Calu3 (cell line): ENCODE measurements around the gene ATG101. TPM values are rescaled to one million over a fixed set of nuclear protein-coding genes. Genes with fewer than 3 reads are reported as not detected.

Experiments used
- BruUV-seq: library from RNA; stranded (reverse); fragments of 400-500 nt; replicated peaks from 2 replicates; lab custom pipeline; 2021; lab: Mats Ljungman, UMichigan
- CTCF ChIA-PET: fragments of 300-600 bp; sonication (Branson Sonifier 250); formaldehyde crosslinking; loops from one replicate; lab custom pipeline; 2022; ENCODE audit warnings: antibody characterized with exemption; lab: Charles Lee
- DNase-seq: peaks from one replicate; pipeline ENCODE4 v3.0.0; 2022
- H3K27ac Mint-ChIP-seq: one replicate; pipeline ENCODE4 v1.8.0; 2022; ENCODE audit warnings: mixed read lengths; ENCODE audit not compliant: unreplicated experiment
- H3K27me3 Mint-ChIP-seq: one replicate; pipeline ENCODE4 v1.8.0; 2022; ENCODE audit warnings: mixed read lengths; ENCODE audit not compliant: unreplicated experiment
- H3K36me3 Mint-ChIP-seq: one replicate; pipeline ENCODE4 v1.8.0; 2022; ENCODE audit warnings: mild to moderate bottlenecking, moderate library complexity, mixed read lengths; ENCODE audit not compliant: insufficient read depth, unreplicated experiment
- H3K4me1 Mint-ChIP-seq: one replicate; pipeline ENCODE4 v1.8.0; 2022; ENCODE audit warnings: mild to moderate bottlenecking, low read depth, mixed read lengths; ENCODE audit not compliant: unreplicated experiment
- H3K4me3 Mint-ChIP-seq: one replicate; pipeline ENCODE4 v1.8.0; 2022; ENCODE audit warnings: mild to moderate bottlenecking, low read depth, moderate library complexity, mixed read lengths; ENCODE audit not compliant: unreplicated experiment
- H3K9me3 Mint-ChIP-seq: one replicate; pipeline ENCODE4 v1.8.0; 2022; ENCODE audit warnings: low read depth, mixed read lengths; ENCODE audit not compliant: unreplicated experiment
- intact Hi-C: fragments of 100-400 bp; cut with micrococcal nuclease; formaldehyde crosslinking; loops from one replicate; pipeline ENCODE4 v1.10.0; 2022; ENCODE audit not compliant: unreplicated experiment
- total RNA-seq: library from RNA; stranded (reverse); gene quantifications from 2 replicates; pipeline ENCODE4 v1.2.3, GENCODE V29; 2022
- TF ChIP-seq, protein P1 (sequence below): fragments of 200-600 bp; IDR thresholded peaks from one replicate; pipeline ENCODE4 v1.8.0; 2022; ENCODE audit warnings: antibody characterized with exemption; ENCODE audit not compliant: unreplicated experiment

Gene ATG101
- total RNA-seq, 1 experiment from 2014 or later, result 32.8 TPM

DNA sequence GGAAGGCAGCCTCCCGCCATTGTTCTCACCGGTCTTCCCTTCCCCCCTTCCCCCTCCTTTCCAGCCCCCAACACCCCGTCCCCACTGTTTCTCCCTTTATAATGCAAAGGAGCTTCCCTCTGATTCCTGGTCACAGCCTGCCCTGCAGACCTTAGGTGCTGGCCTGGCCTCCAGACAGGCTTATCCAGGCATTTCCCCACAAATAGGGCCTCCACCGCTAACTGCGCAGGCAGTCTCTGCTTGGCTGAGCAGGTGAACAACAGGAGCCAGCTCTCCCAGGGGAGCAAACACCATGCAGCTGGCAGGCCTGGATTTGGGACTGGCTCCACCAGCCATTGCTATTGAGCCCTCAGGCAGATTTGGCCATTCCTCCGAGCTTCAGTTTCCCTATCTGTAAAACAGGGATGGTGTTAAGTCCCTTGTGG is 55.7 kb downstream of the ATG101 start:
- no peak overlapping the region for H3K4me3 Mint-ChIP-seq
- TF ChIP-seq, protein P1, sequence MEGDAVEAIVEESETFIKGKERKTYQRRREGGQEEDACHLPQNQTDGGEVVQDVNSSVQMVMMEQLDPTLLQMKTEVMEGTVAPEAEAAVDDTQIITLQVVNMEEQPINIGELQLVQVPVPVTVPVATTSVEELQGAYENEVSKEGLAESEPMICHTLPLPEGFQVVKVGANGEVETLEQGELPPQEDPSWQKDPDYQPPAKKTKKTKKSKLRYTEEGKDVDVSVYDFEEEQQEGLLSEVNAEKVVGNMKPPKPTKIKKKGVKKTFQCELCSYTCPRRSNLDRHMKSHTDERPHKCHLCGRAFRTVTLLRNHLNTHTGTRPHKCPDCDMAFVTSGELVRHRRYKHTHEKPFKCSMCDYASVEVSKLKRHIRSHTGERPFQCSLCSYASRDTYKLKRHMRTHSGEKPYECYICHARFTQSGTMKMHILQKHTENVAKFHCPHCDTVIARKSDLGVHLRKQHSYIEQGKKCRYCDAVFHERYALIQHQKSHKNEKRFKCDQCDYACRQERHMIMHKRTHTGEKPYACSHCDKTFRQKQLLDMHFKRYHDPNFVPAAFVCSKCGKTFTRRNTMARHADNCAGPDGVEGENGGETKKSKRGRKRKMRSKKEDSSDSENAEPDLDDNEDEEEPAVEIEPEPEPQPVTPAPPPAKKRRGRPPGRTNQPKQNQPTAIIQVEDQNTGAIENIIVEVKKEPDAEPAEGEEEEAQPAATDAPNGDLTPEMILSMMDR, result no peak
- intact Hi-C loops, result no loop called here

DNA sequence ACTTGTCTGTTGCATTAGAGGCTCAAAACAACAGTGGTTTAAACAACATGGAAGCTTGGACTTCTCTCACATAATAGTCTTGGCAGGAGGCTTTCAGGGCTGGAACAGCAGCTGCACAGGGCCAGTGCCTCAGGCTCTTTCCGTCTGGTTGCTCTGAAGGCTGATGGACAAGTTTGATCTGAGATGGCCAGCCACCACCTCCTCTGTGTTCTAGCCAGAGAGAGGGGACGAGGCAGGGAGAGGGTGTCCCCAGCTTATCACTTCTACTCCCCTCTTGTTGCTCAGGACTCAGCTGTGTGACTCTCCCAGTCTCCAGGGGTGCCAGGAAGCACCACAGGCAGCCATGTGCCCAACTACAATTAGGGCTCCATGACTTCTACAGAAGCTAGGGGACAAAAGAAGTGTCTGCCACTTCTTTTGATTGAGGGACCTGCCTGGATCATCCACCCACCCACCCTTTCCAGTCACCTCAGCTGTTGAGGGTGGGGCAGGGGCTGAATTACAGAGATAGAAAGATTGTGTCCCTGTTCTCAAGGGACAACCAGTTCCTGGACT is 56.3 kb downstream of the ATG101 start:
- BruUV-seq, result no TSS peak
- Mint-ChIP-seq H3K27me3 (peaks cover 41% of the 10 kb centered on the region), H3K4me1 (peaks cover 7% of the 10 kb centered on the region), H3K27ac (no peak overlapping the region), H3K4me3 (no peak overlapping the region), H3K36me3 (no peaks in the 10 kb centered on the region), H3K9me3 (no peaks in the 10 kb centered on the region)
- TF ChIP-seq, protein P1, result no peak
- DNase-seq, result no peak
- intact Hi-C loops, result no loop called here
- CTCF ChIA-PET, result interaction anchor here (0.6 kb wide), 1 partner anchor 8 kb away, joined by 3 read pairs; no protein-coding TSS in a partner anchor

More for the DNA sequence above, 55.7 kb downstream of the ATG101 start:
- H3K36me3 Mint-ChIP-seq, result no peaks in the 10 kb centered on the region
- no peak for DNase-seq
- CTCF ChIA-PET, result interaction anchor here (0.6 kb wide), 1 partner anchor 8 kb away, joined by 3 read pairs; no protein-coding TSS in a partner anchor
- no TSS peak for BruUV-seq
- no peak overlapping the region for H3K27ac Mint-ChIP-seq
- H3K9me3 Mint-ChIP-seq, result no peaks in the 10 kb centered on the region
- H3K4me1 Mint-ChIP-seq, result peaks cover 7% of the 10 kb centered on the region
- peaks cover 38% of the 10 kb centered on the region for H3K27me3 Mint-ChIP-seq

Other genes with a start within 250 kb of the ATG101 start
- not detected in 2 replicates for gene FIGNL2, start 221.3 kb upstream of the ATG101 start, total RNA-seq
- not detected in 2 replicates for gene ANKRD33, start 181.9 kb upstream of the ATG101 start, total RNA-seq
- 0.44 TPM in 1 of 2 replicates, not detected in the other for gene ACVRL1, start 162.5 kb upstream of the ATG101 start, total RNA-seq
- gene ACVR1B, start 118.3 kb upstream of the ATG101 start, total RNA-seq, result 16.3 and 17.3 TPM in 2 replicates
- 0.34 TPM in 1 of 2 replicates, not detected in the other for gene TAMALIN, start 63.0 kb upstream of the ATG101 start, total RNA-seq
- gene NR4A1, start 18.5 kb upstream of the ATG101 start, total RNA-seq, result 18.0 and 18.9 TPM in 2 replicates
- not detected in 2 replicates for gene SMIM41, start 9.7 kb downstream of the ATG101 start, total RNA-seq
- 32.7 and 45.5 TPM in 2 replicates for gene KRT80, start 122.0 kb downstream of the ATG101 start, total RNA-seq
- 2,370 and 2,828 TPM in 2 replicates for gene KRT7, start 163.3 kb downstream of the ATG101 start, total RNA-seq
- 2.6 and 3.6 TPM in 2 replicates for gene KRT86, start 204.7 kb downstream of the ATG101 start, total RNA-seq
- 0.28 and 0.61 TPM in 2 replicates for gene KRT81, start 221.6 kb downstream of the ATG101 start, total RNA-seq